ENCODE measurements around the gene PDGFB.

DNA sequence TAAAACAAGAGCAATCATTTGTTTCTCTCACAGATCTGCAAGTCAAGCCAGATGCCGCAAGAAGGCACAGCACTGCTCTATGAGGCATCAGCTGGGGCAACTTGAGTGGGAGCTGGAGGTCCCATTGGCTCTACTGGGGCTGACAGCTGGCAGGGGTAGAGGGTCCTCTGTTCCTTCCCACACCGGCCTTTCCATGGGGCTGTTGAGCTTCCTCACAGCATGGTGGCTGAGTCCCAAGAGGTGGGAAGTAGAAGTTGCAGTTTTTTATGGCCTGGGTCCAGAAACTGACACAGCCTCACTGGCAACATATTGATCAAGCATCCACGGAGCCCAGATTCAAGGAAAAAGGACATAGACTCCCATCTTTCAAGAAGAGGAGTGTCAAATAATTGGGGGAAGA lies 40.2 kb upstream of the PDGFB start:
- TF ChIP-seq, protein P1, sequence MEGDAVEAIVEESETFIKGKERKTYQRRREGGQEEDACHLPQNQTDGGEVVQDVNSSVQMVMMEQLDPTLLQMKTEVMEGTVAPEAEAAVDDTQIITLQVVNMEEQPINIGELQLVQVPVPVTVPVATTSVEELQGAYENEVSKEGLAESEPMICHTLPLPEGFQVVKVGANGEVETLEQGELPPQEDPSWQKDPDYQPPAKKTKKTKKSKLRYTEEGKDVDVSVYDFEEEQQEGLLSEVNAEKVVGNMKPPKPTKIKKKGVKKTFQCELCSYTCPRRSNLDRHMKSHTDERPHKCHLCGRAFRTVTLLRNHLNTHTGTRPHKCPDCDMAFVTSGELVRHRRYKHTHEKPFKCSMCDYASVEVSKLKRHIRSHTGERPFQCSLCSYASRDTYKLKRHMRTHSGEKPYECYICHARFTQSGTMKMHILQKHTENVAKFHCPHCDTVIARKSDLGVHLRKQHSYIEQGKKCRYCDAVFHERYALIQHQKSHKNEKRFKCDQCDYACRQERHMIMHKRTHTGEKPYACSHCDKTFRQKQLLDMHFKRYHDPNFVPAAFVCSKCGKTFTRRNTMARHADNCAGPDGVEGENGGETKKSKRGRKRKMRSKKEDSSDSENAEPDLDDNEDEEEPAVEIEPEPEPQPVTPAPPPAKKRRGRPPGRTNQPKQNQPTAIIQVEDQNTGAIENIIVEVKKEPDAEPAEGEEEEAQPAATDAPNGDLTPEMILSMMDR (IDR thresholded peaks at IDR 0.05): no peak
- no peak for TF ChIP-seq POLR2A (IDR thresholded peaks at IDR 0.05)

Measured in sigmoid colon (tissue), 3 donors.